ENCODE data around the gene CHGA. TPM values are rescaled to one million over a fixed set of nuclear protein-coding genes. Genes with fewer than 3 reads are reported as not detected.

Gene CHGA
- total RNA-seq, 1 experiment from 2014 or later = not detected

- TF ChIP-seq CTCF (conservative IDR thresholded peaks at IDR 0.05) = no peak
- no peak for TF ChIP-seq EZH2 (IDR thresholded peaks at IDR 0.05; ENCODE audit: low read depth)
- Histone ChIP-seq H4K20me1 (ENCODE audit: insufficient read depth) (no peaks in the 10 kb centered on the region; the same call in 1 of the 2 replicates), H3K27ac (no peak overlapping the region), H3K36me3 (ENCODE audit: low read depth) (no peaks in the 10 kb centered on the region), H3K27me3 (ENCODE audit: insufficient read depth, low read depth) (no peaks in the 10 kb centered on the region), H2AFZ (no peak overlapping the region), H3K79me2 (ENCODE audit: low read depth) (no peaks in the 10 kb centered on the region), H3K4me2 (no peak overlapping the region), H3K4me1 (replicated peaks; ENCODE audit: insufficient read depth) (no peaks in the 10 kb centered on the region), H3F3A (ENCODE audit: insufficient read depth, low read depth) (peaks cover 9% of the 10 kb centered on the region; the same call in 1 of the 2 replicates), H3K9me3 (ENCODE audit: insufficient read depth, low read depth) (no peaks in the 10 kb centered on the region), H3K9me2 (ENCODE audit: insufficient read depth) (no peaks in the 10 kb centered on the region), H3K4me3 (no peak overlapping the region)
- DNase-seq = no peak
- ChIA-PET CTCF (no interaction called here), POLR2A (ENCODE audit: unreplicated experiment) (no interaction called here)
- no TSS peak for BruUV-seq (replicated peaks)
- intact Hi-C loops (cut with micrococcal nuclease; ENCODE audit: unreplicated experiment) = no loop called here
Observed at GRCh38 chr14:92917041-92917940, 5.7 kb upstream of the CHGA start.

DNA sequence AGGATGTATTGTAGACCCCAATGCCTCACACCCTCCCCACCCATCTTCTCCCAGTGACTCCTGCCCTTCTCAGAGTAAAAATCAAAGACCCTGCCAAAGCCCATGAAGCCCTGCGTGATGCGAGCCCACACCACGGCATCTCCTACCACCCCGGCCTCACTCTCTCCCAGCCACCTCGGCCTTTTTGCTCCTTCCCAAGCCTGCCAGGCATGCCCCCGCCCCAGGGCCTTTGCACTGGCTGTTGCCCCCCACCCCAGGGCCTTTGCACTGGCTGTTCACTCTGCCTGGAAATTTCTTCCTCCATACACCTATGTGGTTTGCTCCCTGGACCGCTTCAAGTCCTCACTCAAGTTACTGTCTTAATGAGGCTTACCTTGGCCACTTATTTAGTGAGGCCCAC is 5.0 kb upstream of the CHGA start:
- H3F3A ChIP-seq (ENCODE audit: insufficient read depth, low read depth) = peaks cover 9% of the 10 kb centered on the region; the same call in 1 of the 2 replicates
- H3K27me3 ChIP-seq (ENCODE audit: insufficient read depth, low read depth) = no peaks in the 10 kb centered on the region
- intact Hi-C loops (cut with micrococcal nuclease; ENCODE audit: unreplicated experiment) = no loop called here
- no peaks in the 10 kb centered on the region for H3K36me3 ChIP-seq (ENCODE audit: low read depth)
- no peak overlapping the region for H3K27ac ChIP-seq
- H3K9me3 ChIP-seq (ENCODE audit: insufficient read depth, low read depth) = no peaks in the 10 kb centered on the region
- H3K4me2 ChIP-seq = no peak overlapping the region
- POLR2A ChIA-PET (ENCODE audit: unreplicated experiment) = no interaction called here
- BruUV-seq (replicated peaks) = no TSS peak
- DNase-seq = no peak
- TF ChIP-seq CTCF (conservative IDR thresholded peaks at IDR 0.05) (no peak), EZH2 (IDR thresholded peaks at IDR 0.05; ENCODE audit: low read depth) (no peak)
- H3K79me2 ChIP-seq (ENCODE audit: low read depth) = no peaks in the 10 kb centered on the region
- H3K4me1 ChIP-seq (replicated peaks; ENCODE audit: insufficient read depth) = no peaks in the 10 kb centered on the region
- H2AFZ ChIP-seq = no peak overlapping the region
- no peak overlapping the region for H3K4me3 ChIP-seq
- CTCF ChIA-PET = no interaction called here
- H3K9me2 ChIP-seq (ENCODE audit: insufficient read depth) = no peaks in the 10 kb centered on the region
- no peaks in the 10 kb centered on the region; the same call in 1 of the 2 replicates for H4K20me1 ChIP-seq (ENCODE audit: insufficient read depth)

DNA sequence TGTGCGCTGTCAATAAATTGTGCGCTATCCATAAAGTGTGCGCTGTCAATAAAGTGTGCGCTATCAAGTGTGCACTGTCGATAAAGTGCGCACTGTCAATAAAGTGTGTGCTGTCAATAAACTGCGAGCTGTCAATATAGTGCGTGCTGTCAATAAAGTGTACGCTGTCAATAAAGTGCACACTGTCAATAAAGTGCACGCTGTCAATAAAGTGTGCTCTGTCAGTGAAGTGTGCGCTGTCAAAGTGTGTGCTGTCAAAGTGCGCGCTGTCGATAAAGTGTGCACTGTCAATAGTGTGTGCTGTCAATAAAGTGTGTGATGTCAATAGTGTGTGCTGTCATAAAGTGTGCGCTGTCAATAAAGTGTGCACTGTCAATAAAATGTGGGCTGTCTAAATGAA is 2.9 kb upstream of the CHGA start:
- H3K27ac ChIP-seq = no peak overlapping the region
- CTCF ChIA-PET = no interaction called here
- no peaks in the 10 kb centered on the region for H3K79me2 ChIP-seq (ENCODE audit: low read depth)
- no peak for DNase-seq
- TF ChIP-seq EZH2 (IDR thresholded peaks at IDR 0.05; ENCODE audit: low read depth) (no peak), CTCF (conservative IDR thresholded peaks at IDR 0.05) (no peak)
- no TSS peak for BruUV-seq (replicated peaks)
- H3F3A ChIP-seq (ENCODE audit: insufficient read depth, low read depth) = peaks cover 9% of the 10 kb centered on the region; the same call in 1 of the 2 replicates
- H4K20me1 ChIP-seq (ENCODE audit: insufficient read depth) = no peaks in the 10 kb centered on the region; the same call in 1 of the 2 replicates
- no peak overlapping the region for H3K4me2 ChIP-seq
- H3K4me1 ChIP-seq (replicated peaks; ENCODE audit: insufficient read depth) = no peaks in the 10 kb centered on the region
- H3K9me2 ChIP-seq (ENCODE audit: insufficient read depth) = no peaks in the 10 kb centered on the region
- no peaks in the 10 kb centered on the region for H3K9me3 ChIP-seq (ENCODE audit: insufficient read depth, low read depth)
- no peak overlapping the region for H3K4me3 ChIP-seq
- H3K27me3 ChIP-seq (ENCODE audit: insufficient read depth, low read depth) = no peaks in the 10 kb centered on the region
- no peak overlapping the region for H2AFZ ChIP-seq
- intact Hi-C loops (cut with micrococcal nuclease; ENCODE audit: unreplicated experiment) = no loop called here
- no peaks in the 10 kb centered on the region for H3K36me3 ChIP-seq (ENCODE audit: low read depth)
- POLR2A ChIA-PET (ENCODE audit: unreplicated experiment) = no interaction called here

Data from PC-9 (cell line).